WTC11 (cell line): ENCODE data around the gene RIPPLY2. TPM values are rescaled to one million over a fixed set of nuclear protein-coding genes. Genes with fewer than 3 reads are reported as not detected.

Experiments
- EMX1 ChIP-seq: fragments of 250-450 bp; sonication (Bioruptor Pico); IDR thresholded peaks from 2 replicates; pipeline ENCODE4 v1.8.0; 2021; ENCODE audit warnings: mild to moderate bottlenecking
- FOXJ3 ChIP-seq: sonication (generic); formaldehyde crosslinking; IDR thresholded peaks from 2 replicates; pipeline ENCODE4 v1.9.0; 2021; ENCODE audit warnings: missing genetic modification reagents, mild to moderate bottlenecking, borderline replicate concordance
- FOXK1 ChIP-seq: sonication (generic); formaldehyde crosslinking; IDR thresholded peaks from 2 replicates; pipeline ENCODE4 v1.8.0; 2022; ENCODE audit warnings: mild to moderate bottlenecking, moderate library complexity, missing genetic modification reagents
- FOXP1 ChIP-seq: sonication (generic); formaldehyde crosslinking; IDR thresholded peaks from 2 replicates; pipeline ENCODE4 v1.8.0; 2022; ENCODE audit warnings: missing genetic modification reagents, mild to moderate bottlenecking, moderate library complexity, borderline replicate concordance
- HMGA2 ChIP-seq: fragments of 250-450 bp; sonication (Bioruptor Pico); IDR thresholded peaks from 2 replicates; pipeline ENCODE4 v1.4.0; 2021; ENCODE audit warnings: mild to moderate bottlenecking, moderate library complexity
- MYBL2 ChIP-seq: sonication (generic); formaldehyde crosslinking; IDR thresholded peaks from 2 replicates; pipeline ENCODE4 v1.8.1; 2023; ENCODE audit warnings: mild to moderate bottlenecking, moderate library complexity, missing genetic modification reagents
- NFATC4 ChIP-seq: fragments of 250-450 bp; sonication (Bioruptor Pico); IDR thresholded peaks from 2 replicates; pipeline ENCODE4 v1.9.0; 2021; ENCODE audit warnings: mild to moderate bottlenecking
- NR1H2 ChIP-seq: sonication (generic); formaldehyde crosslinking; IDR thresholded peaks from 2 replicates; pipeline ENCODE4 v1.9.0; 2021; ENCODE audit warnings: mild to moderate bottlenecking, moderate library complexity, missing genetic modification reagents
- OVOL2 ChIP-seq: fragments of 250-450 bp; sonication (Bioruptor Pico); IDR thresholded peaks from 2 replicates; pipeline ENCODE4 v1.9.0; 2021; ENCODE audit warnings: mild to moderate bottlenecking, borderline replicate concordance
- RORB ChIP-seq: fragments of 250-450 bp; sonication (Bioruptor Pico); IDR thresholded peaks from 2 replicates; pipeline ENCODE4 v1.9.0; 2021; ENCODE audit warnings: mild to moderate bottlenecking
- ZNF138 ChIP-seq: sonication (generic); formaldehyde crosslinking; conservative IDR thresholded peaks from 2 replicates; pipeline ENCODE4 v1.8.1; 2022; ENCODE audit warnings: mild to moderate bottlenecking, moderate library complexity, missing genetic modification reagents
- ZNF219 ChIP-seq: sonication (generic); formaldehyde crosslinking; IDR thresholded peaks from 2 replicates; pipeline ENCODE4 v1.8.0; 2023; ENCODE audit warnings: missing genetic modification reagents, mild to moderate bottlenecking, borderline replicate concordance
- ZNF232 ChIP-seq: sonication (generic); formaldehyde crosslinking; IDR thresholded peaks from 2 replicates; pipeline ENCODE4 v1.8.0; 2022; ENCODE audit warnings: mild to moderate bottlenecking, missing genetic modification reagents
- ZNF396 ChIP-seq: fragments of 250-450 bp; sonication (Bioruptor Pico); IDR thresholded peaks from 2 replicates; pipeline ENCODE4 v1.8.0; 2021; ENCODE audit warnings: mild to moderate bottlenecking, moderate library complexity, borderline replicate concordance
- total RNA-seq: library from RNA; stranded (reverse); gene quantifications from 3 replicates; pipeline ENCODE4 v1.2.3, GENCODE V29; 2021
- TF ChIP-seq, protein P1 (sequence below): fragments of 250-450 bp; sonication (Bioruptor Pico); IDR thresholded peaks from 2 replicates; pipeline ENCODE4 v1.9.0; 2021; ENCODE audit warnings: moderate library complexity, mild to moderate bottlenecking, inconsistent platforms, borderline replicate concordance
- TF ChIP-seq, protein P2 (sequence below): fragments of 250-450 bp; sonication (Bioruptor Pico); IDR thresholded peaks from 2 replicates; pipeline ENCODE4 v1.8.0; 2021; ENCODE audit warnings: mild to moderate bottlenecking
- TF ChIP-seq, protein P3 (sequence below): fragments of 200-600 bp; IDR thresholded peaks from 2 replicates; pipeline ENCODE4 v1.8.0; 2022; ENCODE audit warnings: antibody characterized with exemption
- TF ChIP-seq, protein P4 (sequence below): fragments of 250-450 bp; sonication (Bioruptor Pico); conservative IDR thresholded peaks from 2 replicates; pipeline ENCODE4 v1.9.0; 2021; ENCODE audit warnings: mild to moderate bottlenecking
- TF ChIP-seq, protein P5 (sequence below): sonication (generic); formaldehyde crosslinking; IDR thresholded peaks from 2 replicates; pipeline ENCODE4 v1.8.1; 2023; ENCODE audit warnings: mild to moderate bottlenecking, missing genetic modification reagents, moderate library complexity
- TF ChIP-seq, protein P6 (sequence below): sonication (generic); formaldehyde crosslinking; IDR thresholded peaks from 2 replicates; pipeline ENCODE4 v1.8.0; 2022; ENCODE audit warnings: mild to moderate bottlenecking, missing genetic modification reagents
- TF ChIP-seq, protein P7 (sequence below): sonication (generic); formaldehyde crosslinking; IDR thresholded peaks from 2 replicates; pipeline ENCODE4 v1.8.1; 2023; ENCODE audit warnings: mild to moderate bottlenecking, missing genetic modification reagents, moderate library complexity
- TF ChIP-seq, protein P8 (sequence below): sonication (generic); formaldehyde crosslinking; IDR thresholded peaks from 2 replicates; pipeline ENCODE4 v1.8.1; 2022; ENCODE audit warnings: low read depth, mild to moderate bottlenecking, moderate library complexity, missing genetic modification reagents, borderline replicate concordance
- TF ChIP-seq, protein P9 (sequence below): fragments of 250-450 bp; sonication (Bioruptor Pico); IDR thresholded peaks from 2 replicates; pipeline ENCODE4 v1.9.0; 2021; ENCODE audit warnings: mild to moderate bottlenecking
- TF ChIP-seq, protein P10 (sequence below): fragments of 250-450 bp; sonication (Bioruptor Pico); IDR thresholded peaks from 2 replicates; pipeline ENCODE4 v2.1.2; 2022; ENCODE audit warnings: mild to moderate bottlenecking, moderate library complexity

Gene RIPPLY2
- total RNA-seq, 1 experiment from 2014 or later = 0.66 TPM

DNA sequence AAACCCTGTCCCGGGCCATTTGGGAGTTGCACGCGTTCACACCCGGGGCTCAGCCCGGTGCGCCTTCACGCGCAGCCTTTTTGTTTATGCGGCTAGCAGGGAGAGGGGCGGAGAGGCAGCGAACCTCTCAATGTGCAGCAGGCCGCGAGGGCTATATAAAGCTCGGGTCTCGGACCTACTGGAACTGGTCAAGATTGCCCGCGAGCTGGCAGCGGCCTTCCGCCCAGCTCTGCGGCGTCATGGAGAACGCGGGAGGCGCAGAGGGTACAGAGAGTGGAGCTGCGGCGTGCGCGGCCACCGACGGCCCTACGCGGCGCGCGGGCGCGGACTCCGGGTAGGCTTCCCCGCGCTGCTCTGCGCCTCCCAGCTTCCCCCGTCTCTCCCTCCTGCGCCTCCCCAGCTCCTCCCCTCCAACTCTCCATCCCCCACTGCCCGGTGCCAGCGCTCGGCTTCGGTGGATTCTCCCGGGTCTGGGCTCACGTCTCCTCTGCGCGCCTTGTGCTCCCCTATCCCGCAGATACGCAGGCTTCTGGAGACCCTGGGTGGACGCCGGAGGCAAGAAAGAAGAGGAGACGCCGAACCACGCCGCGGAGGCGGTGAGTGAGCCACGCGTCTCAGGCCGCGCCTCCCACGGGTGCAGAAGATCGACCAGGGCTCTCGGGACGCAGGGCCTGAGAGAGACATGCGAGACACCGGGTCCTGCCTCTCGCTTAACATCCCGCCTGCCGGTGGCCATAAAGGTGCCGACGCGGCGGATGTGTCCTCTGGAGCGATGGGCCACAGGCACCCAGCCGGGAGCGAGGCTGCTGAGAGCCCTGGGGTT is at the start of gene RIPPLY2 (continued):
- TF ChIP-seq, protein P1, sequence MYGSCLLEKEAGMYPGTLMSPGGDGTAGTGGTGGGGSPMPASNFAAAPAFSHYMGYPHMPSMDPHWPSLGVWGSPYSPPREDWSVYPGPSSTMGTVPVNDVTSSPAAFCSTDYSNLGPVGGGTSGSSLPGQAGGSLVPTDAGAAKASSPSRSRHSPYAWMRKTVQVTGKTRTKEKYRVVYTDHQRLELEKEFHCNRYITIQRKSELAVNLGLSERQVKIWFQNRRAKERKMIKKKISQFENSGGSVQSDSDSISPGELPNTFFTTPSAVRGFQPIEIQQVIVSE (CRISPR knock-in tag) = no peak
- TF ChIP-seq, protein P2, sequence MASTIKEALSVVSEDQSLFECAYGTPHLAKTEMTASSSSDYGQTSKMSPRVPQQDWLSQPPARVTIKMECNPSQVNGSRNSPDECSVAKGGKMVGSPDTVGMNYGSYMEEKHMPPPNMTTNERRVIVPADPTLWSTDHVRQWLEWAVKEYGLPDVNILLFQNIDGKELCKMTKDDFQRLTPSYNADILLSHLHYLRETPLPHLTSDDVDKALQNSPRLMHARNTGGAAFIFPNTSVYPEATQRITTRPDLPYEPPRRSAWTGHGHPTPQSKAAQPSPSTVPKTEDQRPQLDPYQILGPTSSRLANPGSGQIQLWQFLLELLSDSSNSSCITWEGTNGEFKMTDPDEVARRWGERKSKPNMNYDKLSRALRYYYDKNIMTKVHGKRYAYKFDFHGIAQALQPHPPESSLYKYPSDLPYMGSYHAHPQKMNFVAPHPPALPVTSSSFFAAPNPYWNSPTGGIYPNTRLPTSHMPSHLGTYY (CRISPR knock-in tag) = no peak
- TF ChIP-seq ZNF138 (CRISPR knock-in tag) = no peak; the same call in 1 of the 2 replicates
- TF ChIP-seq, protein P3, sequence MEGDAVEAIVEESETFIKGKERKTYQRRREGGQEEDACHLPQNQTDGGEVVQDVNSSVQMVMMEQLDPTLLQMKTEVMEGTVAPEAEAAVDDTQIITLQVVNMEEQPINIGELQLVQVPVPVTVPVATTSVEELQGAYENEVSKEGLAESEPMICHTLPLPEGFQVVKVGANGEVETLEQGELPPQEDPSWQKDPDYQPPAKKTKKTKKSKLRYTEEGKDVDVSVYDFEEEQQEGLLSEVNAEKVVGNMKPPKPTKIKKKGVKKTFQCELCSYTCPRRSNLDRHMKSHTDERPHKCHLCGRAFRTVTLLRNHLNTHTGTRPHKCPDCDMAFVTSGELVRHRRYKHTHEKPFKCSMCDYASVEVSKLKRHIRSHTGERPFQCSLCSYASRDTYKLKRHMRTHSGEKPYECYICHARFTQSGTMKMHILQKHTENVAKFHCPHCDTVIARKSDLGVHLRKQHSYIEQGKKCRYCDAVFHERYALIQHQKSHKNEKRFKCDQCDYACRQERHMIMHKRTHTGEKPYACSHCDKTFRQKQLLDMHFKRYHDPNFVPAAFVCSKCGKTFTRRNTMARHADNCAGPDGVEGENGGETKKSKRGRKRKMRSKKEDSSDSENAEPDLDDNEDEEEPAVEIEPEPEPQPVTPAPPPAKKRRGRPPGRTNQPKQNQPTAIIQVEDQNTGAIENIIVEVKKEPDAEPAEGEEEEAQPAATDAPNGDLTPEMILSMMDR = no peak
- TF ChIP-seq HMGA2 = no peak
- TF ChIP-seq EMX1 (CRISPR knock-in tag) = no peak
- 0 out of 2 replicates have a peak, but pooled peaks have one; percentile 66 for TF ChIP-seq ZNF232 (CRISPR knock-in tag)
- TF ChIP-seq, protein P4, sequence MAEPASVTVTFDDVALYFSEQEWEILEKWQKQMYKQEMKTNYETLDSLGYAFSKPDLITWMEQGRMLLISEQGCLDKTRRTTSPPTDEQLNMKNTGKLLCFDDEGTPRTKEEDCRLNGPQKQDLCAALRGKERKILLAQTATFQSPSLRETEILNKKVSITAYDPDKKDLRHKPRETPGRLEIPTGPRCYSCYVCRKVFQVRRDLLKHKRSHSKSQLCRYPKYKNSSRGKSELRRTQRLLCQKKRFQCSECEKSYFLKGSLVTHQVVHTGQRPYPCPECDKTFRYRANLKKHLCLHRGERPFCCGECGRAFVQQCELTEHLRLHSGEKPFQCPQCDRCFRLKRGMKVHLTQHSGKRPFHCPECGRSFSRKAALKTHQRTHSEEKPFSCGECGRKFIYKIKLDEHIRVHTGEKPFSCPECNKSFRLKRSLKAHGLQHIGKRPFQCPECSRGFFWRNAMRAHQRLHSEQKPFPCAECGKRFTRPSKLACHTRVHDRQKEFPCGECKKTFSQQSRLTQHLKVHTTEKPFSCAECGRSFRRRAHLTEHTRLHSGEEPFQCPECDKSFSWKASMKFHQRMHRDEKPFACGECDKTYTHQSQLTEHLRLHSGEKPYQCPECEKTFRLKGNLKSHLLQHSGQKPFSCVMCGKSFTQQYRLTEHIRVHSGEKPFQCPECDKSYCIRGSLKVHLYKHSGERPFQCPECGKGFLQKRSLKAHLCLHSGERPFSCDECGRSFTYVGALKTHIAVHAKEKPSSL (CRISPR knock-in tag) = no peak
- TF ChIP-seq, protein P5, sequence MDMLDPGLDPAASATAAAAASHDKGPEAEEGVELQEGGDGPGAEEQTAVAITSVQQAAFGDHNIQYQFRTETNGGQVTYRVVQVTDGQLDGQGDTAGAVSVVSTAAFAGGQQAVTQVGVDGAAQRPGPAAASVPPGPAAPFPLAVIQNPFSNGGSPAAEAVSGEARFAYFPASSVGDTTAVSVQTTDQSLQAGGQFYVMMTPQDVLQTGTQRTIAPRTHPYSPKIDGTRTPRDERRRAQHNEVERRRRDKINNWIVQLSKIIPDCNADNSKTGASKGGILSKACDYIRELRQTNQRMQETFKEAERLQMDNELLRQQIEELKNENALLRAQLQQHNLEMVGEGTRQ (CRISPR knock-in tag) = no peak
- TF ChIP-seq, protein P6, sequence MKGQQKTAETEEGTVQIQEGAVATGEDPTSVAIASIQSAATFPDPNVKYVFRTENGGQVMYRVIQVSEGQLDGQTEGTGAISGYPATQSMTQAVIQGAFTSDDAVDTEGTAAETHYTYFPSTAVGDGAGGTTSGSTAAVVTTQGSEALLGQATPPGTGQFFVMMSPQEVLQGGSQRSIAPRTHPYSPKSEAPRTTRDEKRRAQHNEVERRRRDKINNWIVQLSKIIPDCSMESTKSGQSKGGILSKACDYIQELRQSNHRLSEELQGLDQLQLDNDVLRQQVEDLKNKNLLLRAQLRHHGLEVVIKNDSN (CRISPR knock-in tag) = no peak; the same call in none of the 2 replicates
- TF ChIP-seq FOXK1 (CRISPR knock-in tag) = peak; percentile 9
- TF ChIP-seq, protein P7, sequence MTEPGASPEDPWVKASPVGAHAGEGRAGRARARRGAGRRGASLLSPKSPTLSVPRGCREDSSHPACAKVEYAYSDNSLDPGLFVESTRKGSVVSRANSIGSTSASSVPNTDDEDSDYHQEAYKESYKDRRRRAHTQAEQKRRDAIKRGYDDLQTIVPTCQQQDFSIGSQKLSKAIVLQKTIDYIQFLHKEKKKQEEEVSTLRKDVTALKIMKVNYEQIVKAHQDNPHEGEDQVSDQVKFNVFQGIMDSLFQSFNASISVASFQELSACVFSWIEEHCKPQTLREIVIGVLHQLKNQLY (CRISPR knock-in tag) = no peak
- no peak for TF ChIP-seq ZNF396 (CRISPR knock-in tag)
- TF ChIP-seq, protein P8, sequence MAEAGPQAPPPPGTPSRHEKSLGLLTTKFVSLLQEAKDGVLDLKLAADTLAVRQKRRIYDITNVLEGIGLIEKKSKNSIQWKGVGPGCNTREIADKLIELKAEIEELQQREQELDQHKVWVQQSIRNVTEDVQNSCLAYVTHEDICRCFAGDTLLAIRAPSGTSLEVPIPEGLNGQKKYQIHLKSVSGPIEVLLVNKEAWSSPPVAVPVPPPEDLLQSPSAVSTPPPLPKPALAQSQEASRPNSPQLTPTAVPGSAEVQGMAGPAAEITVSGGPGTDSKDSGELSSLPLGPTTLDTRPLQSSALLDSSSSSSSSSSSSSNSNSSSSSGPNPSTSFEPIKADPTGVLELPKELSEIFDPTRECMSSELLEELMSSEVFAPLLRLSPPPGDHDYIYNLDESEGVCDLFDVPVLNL (CRISPR knock-in tag) = no peak
- no peak for TF ChIP-seq FOXJ3 (CRISPR knock-in tag)
- no peak for TF ChIP-seq NFATC4 (CRISPR knock-in tag)
- no peak for TF ChIP-seq ZNF219 (CRISPR knock-in tag)
- TF ChIP-seq RORB (CRISPR knock-in tag) = no peak
- TF ChIP-seq, protein P9, sequence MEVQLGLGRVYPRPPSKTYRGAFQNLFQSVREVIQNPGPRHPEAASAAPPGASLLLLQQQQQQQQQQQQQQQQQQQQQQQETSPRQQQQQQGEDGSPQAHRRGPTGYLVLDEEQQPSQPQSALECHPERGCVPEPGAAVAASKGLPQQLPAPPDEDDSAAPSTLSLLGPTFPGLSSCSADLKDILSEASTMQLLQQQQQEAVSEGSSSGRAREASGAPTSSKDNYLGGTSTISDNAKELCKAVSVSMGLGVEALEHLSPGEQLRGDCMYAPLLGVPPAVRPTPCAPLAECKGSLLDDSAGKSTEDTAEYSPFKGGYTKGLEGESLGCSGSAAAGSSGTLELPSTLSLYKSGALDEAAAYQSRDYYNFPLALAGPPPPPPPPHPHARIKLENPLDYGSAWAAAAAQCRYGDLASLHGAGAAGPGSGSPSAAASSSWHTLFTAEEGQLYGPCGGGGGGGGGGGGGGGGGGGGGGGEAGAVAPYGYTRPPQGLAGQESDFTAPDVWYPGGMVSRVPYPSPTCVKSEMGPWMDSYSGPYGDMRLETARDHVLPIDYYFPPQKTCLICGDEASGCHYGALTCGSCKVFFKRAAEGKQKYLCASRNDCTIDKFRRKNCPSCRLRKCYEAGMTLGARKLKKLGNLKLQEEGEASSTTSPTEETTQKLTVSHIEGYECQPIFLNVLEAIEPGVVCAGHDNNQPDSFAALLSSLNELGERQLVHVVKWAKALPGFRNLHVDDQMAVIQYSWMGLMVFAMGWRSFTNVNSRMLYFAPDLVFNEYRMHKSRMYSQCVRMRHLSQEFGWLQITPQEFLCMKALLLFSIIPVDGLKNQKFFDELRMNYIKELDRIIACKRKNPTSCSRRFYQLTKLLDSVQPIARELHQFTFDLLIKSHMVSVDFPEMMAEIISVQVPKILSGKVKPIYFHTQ (CRISPR knock-in tag) = no peak
- TF ChIP-seq MYBL2 = no peak
- TF ChIP-seq NR1H2 (CRISPR knock-in tag) = no peak
- no peak for TF ChIP-seq OVOL2
- TF ChIP-seq, protein P10, sequence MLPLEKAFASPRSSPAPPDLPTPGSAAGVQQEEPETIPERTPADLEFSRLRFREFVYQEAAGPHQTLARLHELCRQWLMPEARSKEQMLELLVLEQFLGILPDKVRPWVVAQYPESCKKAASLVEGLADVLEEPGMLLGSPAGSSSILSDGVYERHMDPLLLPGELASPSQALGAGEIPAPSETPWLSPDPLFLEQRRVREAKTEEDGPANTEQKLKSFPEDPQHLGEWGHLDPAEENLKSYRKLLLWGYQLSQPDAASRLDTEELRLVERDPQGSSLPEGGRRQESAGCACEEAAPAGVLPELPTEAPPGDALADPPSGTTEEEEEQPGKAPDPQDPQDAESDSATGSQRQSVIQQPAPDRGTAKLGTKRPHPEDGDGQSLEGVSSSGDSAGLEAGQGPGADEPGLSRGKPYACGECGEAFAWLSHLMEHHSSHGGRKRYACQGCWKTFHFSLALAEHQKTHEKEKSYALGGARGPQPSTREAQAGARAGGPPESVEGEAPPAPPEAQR (CRISPR knock-in tag) = no peak
- TF ChIP-seq FOXP1 (CRISPR knock-in tag) = peak; percentile 68; the same call in 1 of the 2 replicates
